ENCODE data around the gene MYO1F.
"Not testable (repeated sequence)": the region's sequence is repeated elsewhere in the genome, so short reads cannot be mapped to it uniquely, and the experiment has no call there.

The MYO1F gene

DNA sequence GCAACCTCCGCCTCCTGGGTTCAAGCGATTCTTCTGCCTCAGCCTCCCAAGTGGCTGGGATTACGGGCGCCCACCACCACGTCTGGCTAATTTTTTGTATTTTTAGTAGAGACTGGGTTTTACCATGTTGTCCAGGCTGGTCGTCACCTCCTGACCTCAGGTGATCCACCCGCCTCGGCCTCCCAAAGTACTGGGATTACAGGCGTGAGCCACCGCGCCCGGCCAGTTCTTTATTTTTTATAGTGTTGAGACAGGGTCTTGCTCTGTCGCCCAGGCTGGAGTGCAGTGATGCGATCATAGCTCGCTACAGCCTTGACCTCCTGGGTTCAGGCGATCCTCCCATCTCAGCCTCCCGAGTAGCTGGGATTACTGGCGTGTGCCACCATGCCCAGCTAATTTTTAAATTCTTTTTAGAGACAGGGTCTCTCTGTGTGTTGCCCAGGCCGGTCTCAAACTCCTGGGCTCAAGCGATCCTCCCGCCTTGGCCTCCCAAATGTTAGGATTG, 62.7 kb downstream of the MYO1F start:
- DNase-seq = not testable (repeated sequence)

DNA sequence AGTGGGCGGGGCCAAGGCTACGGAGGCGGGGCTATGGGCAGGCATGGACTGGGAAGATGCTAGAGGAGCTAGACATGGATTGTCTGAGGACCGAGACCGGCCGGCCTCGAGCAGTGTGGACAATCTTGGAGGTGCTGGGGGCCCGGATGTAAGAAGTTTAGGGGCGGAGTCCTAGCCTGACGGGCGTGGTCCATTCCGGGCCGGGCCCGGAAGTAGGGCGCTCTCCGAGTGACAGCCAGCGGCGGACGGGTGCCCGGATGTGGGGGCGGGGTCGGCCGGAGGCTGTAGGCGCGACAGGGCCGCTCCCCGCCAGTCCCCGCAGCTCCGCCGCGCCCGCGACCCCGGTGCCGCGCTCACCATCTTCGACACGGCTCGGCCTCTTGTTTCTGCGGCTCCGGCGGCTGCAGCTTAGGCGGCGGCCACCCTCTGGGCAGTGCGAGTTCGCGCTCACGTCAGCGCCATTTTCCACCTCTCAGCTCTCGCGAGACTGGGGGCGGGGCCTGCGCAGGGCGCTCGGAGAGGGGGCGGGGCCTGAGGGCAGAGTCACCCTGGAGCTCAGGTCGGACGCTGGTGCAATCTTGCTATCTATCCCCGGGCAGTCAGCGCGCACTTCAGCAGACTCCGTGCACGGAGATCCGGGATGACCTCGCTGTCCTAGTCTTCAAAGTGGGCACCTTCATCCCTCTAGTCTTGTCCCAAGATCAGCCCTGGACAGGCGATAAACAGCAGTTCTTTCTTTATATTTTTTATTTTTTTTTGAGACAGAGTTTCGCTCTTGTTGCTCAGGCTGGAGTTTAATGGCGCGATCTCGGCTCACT, 63.3 kb downstream of the MYO1F start, which contains the start of gene ZNF414:
Gene ZNF414, minus strand, starts transcription at position 481 of the 818 bp plus-strand sequence. Its CDS starts 121 bp downstream, at position 360.
- DNase-seq = peak; percentile 94

DNA sequence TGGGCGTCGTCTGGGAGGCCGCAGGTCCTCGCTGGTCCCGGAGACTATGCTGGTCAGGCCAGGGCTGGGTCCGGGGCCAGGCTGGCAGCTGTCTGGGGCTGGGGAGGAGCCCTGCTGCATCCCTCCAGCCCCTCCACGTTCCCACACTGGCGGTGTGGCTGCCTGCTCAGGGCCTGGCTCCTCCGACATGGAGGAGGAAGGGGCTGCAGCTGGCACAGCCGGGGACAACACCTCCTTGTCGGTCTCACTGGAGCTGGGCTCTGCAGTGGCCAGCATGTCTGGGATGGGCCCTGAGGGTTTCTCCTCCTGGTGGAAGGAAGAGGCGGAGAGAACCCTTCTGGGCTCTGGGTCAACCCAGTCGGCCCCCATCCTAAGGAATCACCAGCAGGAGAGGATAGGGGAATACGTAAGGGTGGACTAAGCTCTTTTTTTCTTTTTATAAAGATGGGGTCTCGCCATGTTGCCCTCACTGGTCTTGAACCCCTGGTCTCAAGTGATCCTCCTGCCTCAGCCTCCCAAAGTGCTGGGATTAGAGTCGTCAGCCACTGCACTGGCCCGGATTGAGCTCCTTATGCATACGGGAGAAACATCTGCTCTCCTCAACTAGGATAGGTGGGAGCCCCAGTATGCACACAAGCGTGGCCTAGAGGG, 64.1 kb downstream of the MYO1F start:
- DNase-seq = no peak

DNA sequence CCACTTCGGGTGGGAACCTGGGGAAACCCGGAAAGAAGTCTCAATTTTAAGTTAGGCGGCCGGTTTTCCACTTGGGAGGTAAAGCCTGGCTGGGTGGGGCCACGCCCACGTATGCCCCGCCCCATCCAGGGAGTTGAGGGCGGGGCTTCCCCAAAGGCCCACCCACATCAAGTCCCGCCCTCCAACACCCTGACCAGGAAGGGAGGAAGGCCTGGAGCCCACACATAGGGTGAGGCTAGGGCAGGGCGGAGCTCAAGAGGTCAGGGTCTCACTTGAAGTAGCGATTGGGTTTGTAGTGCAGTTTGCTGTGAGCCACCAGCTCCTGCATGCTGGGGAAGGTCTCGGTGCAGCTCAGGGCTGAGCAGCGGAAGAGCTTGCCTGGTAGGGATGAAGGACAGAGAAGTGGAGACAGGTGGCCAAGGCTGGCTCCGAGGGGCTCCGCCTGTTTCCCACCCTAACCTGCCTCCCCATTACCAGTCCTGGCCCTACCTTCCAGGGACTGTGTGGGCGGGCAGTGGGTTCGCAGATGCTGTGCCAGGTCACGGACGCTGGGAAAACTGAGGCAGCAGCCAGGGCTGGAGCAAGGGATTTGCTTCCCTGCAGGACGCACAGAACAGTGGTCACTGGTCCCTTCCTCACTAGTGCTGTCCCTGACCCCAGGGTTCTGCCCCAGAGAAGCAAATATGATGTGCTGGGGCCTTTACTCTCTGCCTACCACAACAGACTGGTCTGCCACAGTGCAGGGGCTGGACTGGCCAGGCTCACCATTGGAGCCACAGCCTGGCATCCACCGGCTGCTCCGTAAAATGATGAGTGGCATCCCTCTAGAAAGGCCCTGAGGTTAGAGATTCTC, 64.9 kb downstream of the MYO1F start:
- DNase-seq = no peak

DNA sequence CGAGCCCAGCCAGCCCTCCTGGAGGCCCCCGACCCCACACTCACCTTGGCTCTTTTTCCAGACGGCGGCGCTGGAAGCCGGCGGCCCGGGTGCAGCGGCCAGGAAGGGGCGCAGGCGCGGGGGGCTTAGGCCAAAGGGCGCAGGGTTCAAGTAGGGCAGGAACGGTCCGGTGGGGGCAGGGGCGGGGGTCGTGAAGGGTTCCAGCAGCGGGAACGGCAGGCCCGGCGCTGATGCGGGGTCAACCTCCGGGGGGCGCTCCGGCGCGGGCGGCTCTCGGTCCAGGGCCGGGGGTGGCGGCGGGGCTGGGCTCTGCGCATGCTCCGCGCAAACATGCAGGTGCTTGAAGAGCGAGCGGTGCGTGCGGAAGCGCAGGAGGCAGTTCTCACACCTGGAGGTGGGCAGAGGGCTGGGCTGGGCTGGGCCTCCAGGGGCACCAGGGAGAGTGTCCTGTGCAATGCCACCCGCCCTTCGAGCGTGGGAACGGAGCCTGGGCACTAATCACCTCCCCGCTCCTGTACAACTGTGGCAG, 65.6 kb downstream of the MYO1F start:
- DNase-seq = peak; percentile 8

DNA sequence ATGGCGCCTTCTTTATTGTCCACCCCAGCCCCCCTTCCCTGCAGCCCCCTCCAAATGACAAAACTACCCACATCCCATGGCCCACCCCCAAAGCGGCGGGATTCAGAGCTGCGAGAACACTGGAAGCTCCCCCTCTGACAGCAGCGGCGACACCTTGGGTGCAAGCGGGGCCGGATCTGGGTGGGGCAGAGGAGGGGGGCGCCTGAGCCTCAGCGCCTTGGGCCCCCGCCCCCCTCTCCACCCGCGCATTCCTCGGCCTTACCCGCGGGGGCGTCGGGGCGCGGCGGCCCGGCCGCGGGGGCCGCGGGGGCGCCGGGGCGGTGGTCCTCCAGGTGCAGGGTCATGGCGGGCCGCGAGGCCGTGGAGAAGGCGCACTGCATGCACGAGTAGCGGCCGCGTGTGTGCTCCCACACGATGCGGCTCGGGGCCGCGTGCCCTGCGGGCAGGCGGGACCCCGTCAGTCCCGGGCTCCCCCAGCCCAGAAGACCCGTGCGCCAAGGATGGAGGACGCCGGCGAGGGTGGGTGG, 66.6 kb downstream of the MYO1F start:
- DNase-seq = no peak

DNA sequence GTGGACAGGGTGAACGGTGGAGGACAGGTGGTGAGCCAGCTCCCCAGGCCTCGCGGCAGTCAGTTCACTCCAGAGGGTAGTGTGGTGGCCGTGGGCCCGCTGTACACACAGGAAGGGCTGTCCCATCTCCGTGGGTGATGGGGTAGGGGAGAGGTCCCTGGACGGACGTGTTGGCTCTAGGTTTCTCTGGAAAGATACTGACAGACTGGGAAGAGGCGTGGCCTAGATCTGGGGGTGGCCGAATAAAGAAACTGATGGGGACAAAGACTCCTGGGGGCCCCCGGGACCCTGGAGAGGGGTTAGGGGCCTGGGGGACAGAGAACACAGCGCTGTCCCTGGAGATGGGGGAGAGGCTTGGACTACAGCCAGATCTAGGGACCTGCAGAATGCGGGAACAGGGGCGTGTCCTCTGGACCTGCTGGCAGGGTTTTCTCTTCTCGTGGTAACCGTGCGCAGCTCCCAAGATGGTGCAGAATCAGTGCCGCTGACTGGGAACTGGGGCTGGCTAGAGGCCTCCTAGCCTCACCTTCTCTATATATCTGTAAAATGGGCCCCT, 70.8 kb downstream of the MYO1F start:
- DNase-seq = peak; percentile 43

DNA sequence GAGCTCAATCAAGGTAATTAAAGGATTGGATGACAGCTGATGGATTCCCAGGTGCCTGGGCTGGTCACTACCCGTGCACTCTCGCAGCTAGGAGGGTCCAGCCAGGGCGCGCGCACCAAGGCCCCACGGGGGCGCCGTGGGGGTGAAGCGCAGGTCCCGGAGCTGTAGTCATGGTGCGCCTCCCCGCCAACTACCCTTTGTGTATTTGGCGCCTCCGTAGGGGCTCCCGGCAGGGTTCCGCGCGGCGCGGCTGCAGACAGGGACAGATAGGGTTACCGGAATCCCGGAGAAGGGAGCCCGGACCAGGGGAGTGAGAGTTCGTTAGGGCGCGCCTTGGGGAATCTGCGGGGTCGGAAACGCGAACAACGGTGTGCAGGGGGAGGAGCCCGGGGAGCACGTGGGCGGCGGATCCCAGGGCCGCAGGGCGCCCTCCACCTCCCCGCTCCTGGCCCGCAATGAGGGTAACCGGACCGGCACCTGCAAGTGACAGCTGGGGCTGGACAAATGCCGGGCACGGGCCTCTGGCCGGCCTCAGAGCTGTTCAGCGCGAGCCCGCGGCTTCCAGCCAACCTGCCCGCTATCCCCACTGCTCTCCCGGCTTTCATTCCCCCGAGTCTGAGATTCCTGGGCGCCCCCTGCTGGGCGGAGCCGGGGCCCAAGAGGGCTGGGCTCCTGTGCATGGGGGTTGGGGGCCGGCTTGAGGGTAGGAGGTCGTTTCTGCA, 71.4 kb downstream of the MYO1F start:
- peak; percentile 36 for DNase-seq

DNA sequence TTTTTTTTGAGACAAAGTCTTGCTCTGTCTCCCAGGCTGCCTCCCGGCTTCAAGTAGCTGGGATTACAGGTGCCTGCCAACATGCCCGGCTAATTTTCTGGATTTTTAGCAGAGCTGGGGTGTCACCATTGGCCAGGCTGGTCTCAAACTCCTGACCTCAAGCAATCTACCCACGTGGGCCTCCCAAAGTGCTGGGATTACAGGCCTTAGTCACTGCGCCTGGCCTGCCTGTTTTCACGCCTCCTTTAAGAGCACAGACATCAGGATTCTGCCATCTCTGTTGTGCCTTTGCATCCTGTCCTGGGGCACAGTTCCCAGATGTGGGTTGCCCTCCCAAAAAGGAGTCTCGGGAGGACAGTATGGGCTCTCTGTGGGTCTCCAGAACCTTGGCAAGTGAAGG, 72.3 kb downstream of the MYO1F start:
- no peak for DNase-seq

DNA sequence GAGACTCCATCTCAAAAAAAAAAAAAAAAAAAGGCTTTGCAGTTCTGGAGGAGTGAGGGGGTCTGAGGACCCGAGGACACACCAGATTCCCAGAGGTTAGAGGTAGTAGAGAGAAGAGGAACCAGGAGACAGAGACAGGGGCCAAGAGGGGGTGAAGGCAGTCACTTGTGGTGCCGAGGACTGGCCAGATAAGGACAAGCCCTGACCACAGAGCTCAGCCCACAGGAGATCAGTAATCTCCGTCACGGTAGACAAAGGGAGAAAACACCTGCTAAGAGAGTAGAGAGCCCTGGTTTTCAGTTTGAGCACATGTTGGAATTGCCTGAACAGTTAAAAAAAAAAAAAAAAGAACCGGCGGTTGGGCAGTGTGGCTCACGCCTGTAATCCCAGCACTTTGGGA, 73.1 kb downstream of the MYO1F start:
- no peak for DNase-seq

DNA sequence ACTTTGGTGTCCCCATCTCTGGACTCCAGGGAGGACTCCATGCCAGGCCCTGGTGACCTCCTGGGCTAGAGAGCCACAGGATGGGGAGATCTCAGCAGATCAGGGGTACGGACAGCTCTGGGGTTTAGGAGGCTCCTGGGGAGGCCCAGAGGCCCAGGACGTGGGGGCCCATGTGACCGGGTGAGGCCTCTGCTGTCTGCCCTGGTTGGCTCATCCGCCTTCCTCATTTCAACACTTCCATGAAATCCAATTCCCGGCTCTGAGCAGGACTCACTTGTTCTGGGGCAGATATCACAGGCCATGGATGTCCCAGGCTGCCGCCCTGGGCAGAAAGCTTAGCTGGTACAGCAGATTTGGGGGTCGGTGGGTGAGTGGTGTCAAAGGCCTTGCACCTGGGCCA, 73.7 kb downstream of the MYO1F start:
- no peak for DNase-seq

DNA sequence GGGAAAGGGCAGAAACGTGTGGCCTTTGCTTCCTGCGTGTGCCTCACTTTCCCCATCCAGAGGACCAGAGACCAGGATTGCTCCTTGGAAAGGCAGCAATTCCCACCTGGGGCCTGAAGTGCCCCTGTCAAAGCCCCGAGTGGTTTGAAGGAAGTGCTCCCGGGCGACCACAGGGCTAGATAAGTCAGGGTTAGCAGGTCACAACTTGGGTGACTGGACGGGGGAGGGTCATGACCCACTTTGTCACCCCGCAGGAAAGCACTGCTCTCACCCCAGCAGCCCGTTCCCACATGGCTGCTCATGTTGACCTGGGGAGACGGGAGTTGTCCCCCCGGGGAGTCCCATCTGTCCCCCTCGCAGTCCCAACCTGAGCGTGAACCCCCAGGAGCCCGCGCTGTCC, 75.3 kb downstream of the MYO1F start:
- no peak for DNase-seq

DNA sequence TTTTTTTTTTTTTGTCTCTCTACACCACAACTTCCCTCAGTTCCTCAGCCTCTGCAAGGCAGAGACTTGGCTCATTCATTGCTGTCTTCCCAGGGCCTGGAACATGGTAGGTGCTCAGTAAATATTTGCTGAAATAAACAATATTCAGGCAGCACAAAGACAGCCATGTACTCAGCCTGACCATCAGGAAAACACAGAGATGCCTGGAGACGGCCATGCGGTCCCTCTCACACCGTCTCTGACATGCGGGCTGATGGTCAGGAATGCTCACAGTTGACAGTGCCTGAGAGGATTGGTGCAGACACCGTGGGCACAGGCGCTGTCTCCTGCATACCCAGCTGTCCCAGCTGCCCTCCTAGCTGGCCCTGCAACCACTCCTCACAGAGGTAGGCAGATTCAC, 75.7 kb downstream of the MYO1F start:
- no peak for DNase-seq

DNA sequence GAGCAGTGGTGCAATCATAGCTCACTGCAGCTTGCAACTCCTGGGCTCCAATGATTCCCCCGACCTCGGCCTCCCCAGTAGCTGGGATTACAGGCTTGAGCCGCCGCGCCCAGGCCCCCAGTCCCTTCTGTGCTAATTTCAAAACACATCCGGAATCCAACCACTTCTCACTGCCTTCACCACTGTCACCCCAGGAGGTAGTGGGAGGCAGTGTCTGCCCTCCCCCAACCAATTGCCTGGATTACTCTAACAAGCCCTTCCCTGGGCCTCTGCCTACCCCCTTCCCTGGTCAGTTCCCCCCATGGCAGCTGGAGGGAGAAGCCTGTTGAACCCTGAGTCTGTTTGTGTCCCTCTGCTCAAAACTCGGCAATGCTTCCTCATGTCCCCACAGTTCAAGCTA, 77.1 kb downstream of the MYO1F start:
- no peak for DNase-seq

DNA sequence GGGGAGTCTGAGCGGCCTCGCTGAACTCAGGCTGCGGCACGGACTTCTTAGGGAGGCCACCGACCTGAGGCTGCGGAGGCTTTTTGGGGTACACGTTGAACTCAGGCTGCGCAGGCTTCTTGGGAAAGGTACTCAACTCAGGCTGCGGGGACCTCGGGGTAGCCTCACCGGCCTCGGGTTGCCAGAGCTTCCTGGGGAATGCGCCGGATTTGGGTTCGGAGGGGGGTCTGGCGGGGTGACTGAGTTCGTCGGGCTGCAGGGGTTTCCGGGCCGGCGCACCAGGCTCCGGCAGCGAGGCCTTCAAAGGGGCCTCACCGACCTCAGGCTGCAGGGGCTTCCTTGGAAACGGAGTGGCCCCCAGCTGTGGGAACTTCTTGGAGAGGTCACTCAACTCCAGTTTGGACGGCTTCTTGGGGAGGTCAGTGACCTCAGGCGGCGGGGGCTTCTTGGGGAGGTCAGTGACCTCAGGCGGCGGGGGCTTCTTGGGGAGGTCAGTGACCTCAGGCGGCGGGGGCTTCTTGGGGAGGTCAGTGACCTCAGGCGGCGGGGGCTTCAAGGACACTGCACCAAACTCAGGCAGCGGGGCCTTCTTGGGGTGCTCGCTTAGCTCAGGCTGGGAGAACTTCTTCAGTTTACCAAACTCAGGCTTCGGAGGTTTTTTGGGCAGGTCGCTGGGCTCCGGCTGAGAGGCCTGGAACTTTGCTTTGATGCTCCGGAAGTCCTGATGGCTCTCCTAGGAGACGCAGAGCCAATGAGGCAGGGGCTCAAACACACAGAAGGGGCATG, 78.0 kb downstream of the MYO1F start:
- DNase-seq = no peak

DNA sequence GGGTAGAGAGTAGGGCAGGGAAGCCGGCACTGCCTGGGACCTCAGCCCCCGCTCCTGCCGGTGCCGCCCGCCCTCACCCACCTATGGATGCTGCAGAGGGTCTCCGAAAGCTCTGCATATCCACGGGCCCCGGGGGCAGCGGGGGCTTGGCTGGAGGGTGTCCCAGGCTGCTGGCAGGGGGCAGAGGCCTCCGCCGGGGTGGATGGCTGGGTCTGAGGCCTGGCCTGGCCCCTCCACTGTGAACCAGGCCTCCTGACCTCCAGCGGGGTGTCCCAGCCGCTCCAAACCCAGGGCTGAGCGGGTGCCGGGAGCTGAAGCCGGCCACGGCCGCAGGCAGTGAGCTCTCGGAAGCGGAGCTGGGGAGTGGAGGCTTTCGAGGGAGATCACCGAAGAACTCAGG, 78.9 kb downstream of the MYO1F start:
- DNase-seq = no peak

DNA sequence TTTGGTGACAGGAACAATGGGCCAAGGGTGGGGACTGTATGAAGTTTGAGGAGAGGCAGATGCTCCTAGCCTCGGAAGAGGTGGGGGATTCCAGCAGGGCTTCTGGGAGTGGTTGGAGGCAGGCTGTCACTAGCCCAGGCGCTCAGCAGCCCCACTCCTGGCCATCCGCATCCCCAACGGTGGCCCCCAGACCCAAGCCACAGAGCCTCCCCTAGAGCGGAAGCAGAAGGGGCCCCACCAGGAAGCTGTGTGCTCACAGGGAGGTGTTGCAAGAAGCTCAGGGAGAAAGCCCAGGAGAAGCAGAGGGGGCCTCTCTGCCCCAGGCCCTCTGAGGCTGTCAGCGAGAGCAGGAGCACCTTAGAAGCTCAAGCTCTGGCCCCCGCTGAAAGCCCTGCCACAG, 83.1 kb downstream of the MYO1F start:
- DNase-seq = no peak

DNA sequence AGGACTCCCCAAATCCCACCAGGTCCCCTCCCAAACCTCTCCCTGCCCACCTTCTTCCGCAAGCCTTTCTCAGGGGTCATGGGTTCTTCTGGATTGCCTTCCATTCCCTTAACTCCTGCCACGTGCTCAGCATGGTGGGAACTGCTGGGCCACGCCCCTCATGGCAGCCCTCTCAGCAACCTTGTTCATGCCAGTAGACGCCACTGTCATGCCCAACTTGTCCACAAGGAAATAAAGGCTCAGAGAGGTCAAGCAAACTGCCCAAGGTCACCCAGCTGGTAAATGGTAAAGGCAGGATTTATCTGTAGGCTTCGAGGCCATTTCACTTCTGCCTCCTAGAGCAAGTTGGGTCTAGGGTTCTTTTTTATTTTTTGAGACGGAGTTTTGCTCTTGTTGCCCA, 85.7 kb downstream of the MYO1F start:
- DNase-seq = no peak

DNA sequence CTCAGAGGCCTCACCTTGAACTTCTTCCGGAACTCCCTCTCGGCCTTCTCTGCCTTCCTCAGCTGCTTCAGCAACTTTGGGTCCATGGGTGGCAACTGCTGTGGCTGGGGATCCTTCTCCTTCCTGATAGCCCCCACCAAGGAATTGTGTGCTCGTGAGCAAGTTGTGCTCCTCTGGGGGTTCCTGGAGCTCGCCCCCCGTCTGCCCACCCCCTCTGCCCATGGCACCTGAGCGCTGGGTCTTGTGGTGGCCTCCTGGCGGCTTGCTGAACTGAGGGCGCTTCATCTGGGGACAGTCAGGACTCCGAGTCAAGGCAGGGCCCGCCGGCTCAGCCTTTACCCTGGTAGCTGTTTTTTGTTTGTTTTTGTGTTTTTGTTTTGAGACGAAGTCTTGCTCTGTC, 86.4 kb downstream of the MYO1F start:
- no peak for DNase-seq

DNA sequence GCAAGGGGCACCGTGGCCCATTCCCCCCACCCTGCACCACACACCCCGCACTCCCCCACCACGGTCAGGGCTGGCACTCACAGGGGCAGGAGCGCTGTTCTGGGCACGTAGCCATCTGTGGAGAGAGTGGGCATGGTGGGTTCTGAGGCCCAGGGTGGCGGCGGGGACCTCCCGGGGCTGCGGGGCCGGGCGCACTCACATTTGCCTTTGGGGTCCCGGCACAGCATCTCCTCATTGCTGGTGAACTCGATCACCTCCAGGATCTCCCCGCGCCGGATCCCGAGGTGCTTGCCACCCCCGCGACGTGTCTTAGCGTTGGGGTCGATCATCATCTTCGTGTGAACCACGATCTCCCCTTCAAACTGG, 86.9 kb downstream of the MYO1F start:
- DNase-seq = no peak
